ENCODE data around the gene XXYLT1.

GRCh38 chr3:195036974-195037373 is 234.0 kb downstream of the XXYLT1 start:
- TF ChIP-seq CTCF (IDR thresholded peaks at IDR 0.05) (no peak), POLR2A (IDR thresholded peaks at IDR 0.05) (no peak), POLR2AphosphoS5 (IDR thresholded peaks at IDR 0.05) (no peak)
